ENCODE data around the gene SCCPDH.
"Not testable (repeated sequence)": the region's sequence is repeated elsewhere in the genome, so short reads cannot be mapped to it uniquely, and the experiment has no call there.

The SCCPDH gene

GRCh38 chr1:246801241-246802020 lies 77.2 kb downstream of the SCCPDH start:
- no peak for DNase-seq

- DNase-seq, result no peak
These were observed 79.2 kb downstream of the SCCPDH start for GRCh38 chr1:246803373-246803772.

GRCh38 chr1:246803883-246804282 lies 79.7 kb downstream of the SCCPDH start:
- DNase-seq, result no peak

- DNase-seq, result no peak
These were observed 81.0 kb downstream of the SCCPDH start for GRCh38 chr1:246805135-246805716.

- no peak for DNase-seq
These were observed 85.3 kb downstream of the SCCPDH start for GRCh38 chr1:246809473-246809872.

GRCh38 chr1:246811985-246812384 lies 87.8 kb downstream of the SCCPDH start:
- DNase-seq, result no peak

- not testable (repeated sequence) for DNase-seq
These were observed 89.1 kb downstream of the SCCPDH start for GRCh38 chr1:246813325-246813724.

GRCh38 chr1:246814890-246815289 lies 90.7 kb downstream of the SCCPDH start:
- DNase-seq, result no peak

GRCh38 chr1:246815693-246816270 lies 91.6 kb downstream of the SCCPDH start:
- DNase-seq, result no peak
